ENCODE data around the gene NFE2L3. TPM values are rescaled to one million over a fixed set of nuclear protein-coding genes. Genes with fewer than 3 reads are reported as not detected.

NFE2L3 gene, protein sequence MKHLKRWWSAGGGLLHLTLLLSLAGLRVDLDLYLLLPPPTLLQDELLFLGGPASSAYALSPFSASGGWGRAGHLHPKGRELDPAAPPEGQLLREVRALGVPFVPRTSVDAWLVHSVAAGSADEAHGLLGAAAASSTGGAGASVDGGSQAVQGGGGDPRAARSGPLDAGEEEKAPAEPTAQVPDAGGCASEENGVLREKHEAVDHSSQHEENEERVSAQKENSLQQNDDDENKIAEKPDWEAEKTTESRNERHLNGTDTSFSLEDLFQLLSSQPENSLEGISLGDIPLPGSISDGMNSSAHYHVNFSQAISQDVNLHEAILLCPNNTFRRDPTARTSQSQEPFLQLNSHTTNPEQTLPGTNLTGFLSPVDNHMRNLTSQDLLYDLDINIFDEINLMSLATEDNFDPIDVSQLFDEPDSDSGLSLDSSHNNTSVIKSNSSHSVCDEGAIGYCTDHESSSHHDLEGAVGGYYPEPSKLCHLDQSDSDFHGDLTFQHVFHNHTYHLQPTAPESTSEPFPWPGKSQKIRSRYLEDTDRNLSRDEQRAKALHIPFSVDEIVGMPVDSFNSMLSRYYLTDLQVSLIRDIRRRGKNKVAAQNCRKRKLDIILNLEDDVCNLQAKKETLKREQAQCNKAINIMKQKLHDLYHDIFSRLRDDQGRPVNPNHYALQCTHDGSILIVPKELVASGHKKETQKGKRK
- total RNA-seq, result 1 to 10 TPM; 1.5 to 2.7 (median 2.5) TPM

DNA sequence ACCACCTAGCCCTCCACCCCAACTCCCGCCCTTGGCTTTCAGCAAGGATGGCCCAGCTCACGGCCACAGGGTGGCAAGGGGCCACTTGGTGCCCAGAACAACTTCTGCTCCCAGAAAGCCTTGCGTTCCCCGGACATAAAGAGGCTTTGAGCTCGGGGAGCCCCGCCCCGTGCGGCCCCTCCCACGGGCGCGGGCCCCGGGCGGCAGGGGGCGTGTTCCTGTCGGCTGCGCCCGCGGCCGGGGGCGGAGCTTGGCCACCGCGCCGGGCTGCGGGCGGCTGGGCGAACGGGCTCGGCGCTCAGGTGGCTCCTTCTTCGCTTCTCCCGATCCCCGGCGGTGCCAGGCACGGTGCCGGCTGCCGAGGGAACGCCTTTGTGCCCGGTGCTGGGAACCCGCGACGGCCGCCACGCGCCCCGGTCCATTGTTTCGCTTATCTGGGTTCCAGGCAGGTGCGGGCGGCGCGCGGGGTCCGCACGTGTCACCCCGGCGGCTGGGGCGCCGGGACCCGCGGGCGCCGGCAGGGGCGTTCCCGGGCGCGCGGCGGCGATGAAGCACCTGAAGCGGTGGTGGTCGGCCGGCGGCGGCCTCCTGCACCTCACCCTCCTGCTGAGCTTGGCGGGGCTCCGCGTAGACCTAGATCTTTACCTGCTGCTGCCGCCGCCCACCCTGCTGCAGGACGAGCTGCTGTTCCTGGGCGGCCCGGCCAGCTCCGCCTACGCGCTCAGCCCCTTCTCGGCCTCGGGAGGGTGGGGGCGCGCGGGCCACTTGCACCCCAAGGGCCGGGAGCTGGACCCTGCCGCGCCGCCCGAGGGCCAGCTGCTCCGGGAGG is at the start of gene NFE2L3:
Gene NFE2L3, plus strand, starts transcription at position 246 of the 829 bp plus-strand sequence. Its CDS starts 301 bp downstream, at position 547.
- DNase-seq (ENCODE audit: extremely low spot score), result no peak
- WGBS, result 3% methylated on average over 27 of the region's 95 CpGs
- peaks cover 0 to 56% (median 6%) of the 10 kb centered on the region in 4 donors for H3K27me3 ChIP-seq

DNA sequence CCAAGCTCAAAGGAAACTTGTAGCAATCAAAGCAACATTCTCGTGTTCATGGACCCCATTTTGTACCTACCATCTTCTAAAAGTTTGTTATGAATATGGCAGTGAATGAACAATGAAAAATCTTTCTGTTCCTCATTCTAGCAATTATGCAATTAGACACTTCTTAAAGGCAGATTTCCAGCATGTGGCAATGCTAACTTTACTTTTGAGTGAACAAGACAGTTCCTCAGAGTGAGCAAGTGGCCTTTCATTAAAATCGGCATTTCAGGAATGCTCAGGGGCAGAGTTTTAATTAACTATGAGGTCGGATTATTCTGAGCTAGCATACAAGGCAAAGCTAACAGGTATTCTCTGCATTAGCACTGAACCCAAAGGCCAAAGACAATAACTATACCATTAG is 48.4 kb upstream of the NFE2L3 start:
- TF ChIP-seq POLR2A (IDR thresholded peaks at IDR 0.05; ENCODE audit: low read depth) (no peak), EP300 (IDR thresholded peaks at IDR 0.05) (no peak), POLR2AphosphoS5 (IDR thresholded peaks at IDR 0.05) (no peak)
- TF ChIP-seq, protein P1, sequence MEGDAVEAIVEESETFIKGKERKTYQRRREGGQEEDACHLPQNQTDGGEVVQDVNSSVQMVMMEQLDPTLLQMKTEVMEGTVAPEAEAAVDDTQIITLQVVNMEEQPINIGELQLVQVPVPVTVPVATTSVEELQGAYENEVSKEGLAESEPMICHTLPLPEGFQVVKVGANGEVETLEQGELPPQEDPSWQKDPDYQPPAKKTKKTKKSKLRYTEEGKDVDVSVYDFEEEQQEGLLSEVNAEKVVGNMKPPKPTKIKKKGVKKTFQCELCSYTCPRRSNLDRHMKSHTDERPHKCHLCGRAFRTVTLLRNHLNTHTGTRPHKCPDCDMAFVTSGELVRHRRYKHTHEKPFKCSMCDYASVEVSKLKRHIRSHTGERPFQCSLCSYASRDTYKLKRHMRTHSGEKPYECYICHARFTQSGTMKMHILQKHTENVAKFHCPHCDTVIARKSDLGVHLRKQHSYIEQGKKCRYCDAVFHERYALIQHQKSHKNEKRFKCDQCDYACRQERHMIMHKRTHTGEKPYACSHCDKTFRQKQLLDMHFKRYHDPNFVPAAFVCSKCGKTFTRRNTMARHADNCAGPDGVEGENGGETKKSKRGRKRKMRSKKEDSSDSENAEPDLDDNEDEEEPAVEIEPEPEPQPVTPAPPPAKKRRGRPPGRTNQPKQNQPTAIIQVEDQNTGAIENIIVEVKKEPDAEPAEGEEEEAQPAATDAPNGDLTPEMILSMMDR (IDR thresholded peaks at IDR 0.05), result no peak
- Histone ChIP-seq H3K27ac (replicated peaks in 1 of 4) (no peak overlapping the region), H3K9me3 (no peaks in the 10 kb centered on the region), H3K36me3 (no peaks in the 10 kb centered on the region), H3K4me1 (no peaks in the 10 kb centered on the region), H3K4me3 (no peak overlapping the region), H3K27me3 (peaks cover 0 to 17% (median 0%) of the 10 kb centered on the region in 4 donors)
- intact Hi-C loops (cut with DNase I), result no loop called here
- WGBS, result 73% methylated on average over 3 of the region's 3 CpGs
- DNase-seq (ENCODE audit: extremely low spot score), result no peak

More for the DNA sequence above, at the start of gene NFE2L3:
- Histone ChIP-seq H3K9me3 (no peaks in the 10 kb centered on the region), H3K27ac (replicated peaks in 1 of 4) (no peak within 1 kb of the TSS), H3K36me3 (no peaks in the 10 kb centered on the region), H3K4me1 (peaks cover 9 to 22% (median 19%) of the 10 kb centered on the region in 4 donors), H3K4me3 (peak within 1 kb of the TSS; percentile 55 to 72 (median 58))
- intact Hi-C loops (cut with DNase I), result no loop called here
- TF ChIP-seq POLR2A (IDR thresholded peaks at IDR 0.05; ENCODE audit: low read depth), result no peak
- TF ChIP-seq, protein P1 (IDR thresholded peaks at IDR 0.05), result peak in 1 of 3 experiments; percentile 6

DNA sequence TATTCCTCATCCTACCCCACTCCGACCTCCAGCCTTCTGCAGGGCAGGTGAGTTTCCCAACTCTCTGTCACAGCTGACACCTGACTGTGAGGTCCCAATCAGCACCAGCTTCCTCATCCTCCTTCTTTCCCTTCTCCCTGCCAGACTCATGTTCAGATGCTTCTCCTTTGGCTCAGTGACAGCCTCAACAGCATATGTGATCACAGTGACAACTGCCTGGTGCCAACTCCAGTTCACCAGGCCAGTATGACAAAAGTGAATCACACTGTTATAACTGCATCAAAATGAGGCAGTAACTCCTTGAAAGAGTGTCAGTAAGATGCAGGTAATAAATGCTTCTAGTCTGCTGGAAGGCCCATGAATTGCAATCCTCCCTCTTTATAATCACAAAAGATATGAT is 46.8 kb upstream of the NFE2L3 start:
- intact Hi-C loops (cut with DNase I), result no loop called here
- no peaks in the 10 kb centered on the region for H3K36me3 ChIP-seq
- no peaks in the 10 kb centered on the region for H3K4me1 ChIP-seq
- peaks cover 0 to 17% (median 0%) of the 10 kb centered on the region in 4 donors for H3K27me3 ChIP-seq
- no peak for DNase-seq (ENCODE audit: extremely low spot score)
- no peaks in the 10 kb centered on the region for H3K9me3 ChIP-seq
- H3K27ac ChIP-seq (replicated peaks in 1 of 4), result no peak overlapping the region
- H3K4me3 ChIP-seq, result no peak overlapping the region
- 86% methylated on average over 1 of the region's 1 CpG for WGBS
- no peak for TF ChIP-seq EP300 (IDR thresholded peaks at IDR 0.05)
- no peak for TF ChIP-seq POLR2AphosphoS5 (IDR thresholded peaks at IDR 0.05)
- TF ChIP-seq POLR2A (IDR thresholded peaks at IDR 0.05; ENCODE audit: low read depth), result no peak
- TF ChIP-seq, protein P1 (IDR thresholded peaks at IDR 0.05), result no peak

DNA sequence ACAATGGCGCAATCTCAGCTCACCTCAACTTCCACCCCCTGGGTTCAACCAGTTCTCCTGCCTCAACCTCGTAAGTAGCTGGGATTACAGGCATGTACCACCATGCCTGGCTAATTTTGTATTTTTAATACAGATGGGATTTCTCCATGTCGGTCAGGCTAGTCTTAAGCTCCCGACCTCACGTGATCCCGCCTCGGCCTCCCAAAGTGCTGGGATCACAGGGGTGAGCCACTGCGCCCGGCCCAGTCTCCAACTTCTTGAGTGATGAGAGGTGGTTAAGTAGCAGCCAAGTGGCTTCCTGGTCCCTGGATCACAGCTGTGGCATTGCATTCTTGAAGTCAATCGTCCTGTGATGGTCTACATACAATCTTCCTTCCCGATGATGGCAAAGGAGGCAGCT is 46.1 kb upstream of the NFE2L3 start:
- Histone ChIP-seq H3K27me3 (peaks cover 0 to 17% (median 0%) of the 10 kb centered on the region in 4 donors), H3K4me1 (no peaks in the 10 kb centered on the region), H3K9me3 (no peaks in the 10 kb centered on the region), H3K27ac (replicated peaks in 1 of 4) (no peak overlapping the region), H3K4me3 (no peak overlapping the region), H3K36me3 (no peaks in the 10 kb centered on the region)
- DNase-seq (ENCODE audit: extremely low spot score), result no peak
- 93% methylated on average over 11 of the region's 11 CpGs for WGBS
- no peak for TF ChIP-seq EP300 (IDR thresholded peaks at IDR 0.05)
- no peak for TF ChIP-seq POLR2A (IDR thresholded peaks at IDR 0.05; ENCODE audit: low read depth)
- TF ChIP-seq, protein P1 (IDR thresholded peaks at IDR 0.05), result no peak
- TF ChIP-seq POLR2AphosphoS5 (IDR thresholded peaks at IDR 0.05), result no peak
- intact Hi-C loops (cut with DNase I), result no loop called here

Measured in esophagus muscularis mucosa (tissue), 4 donors.